Fibroblast of villous mesenchyme (primary cell): ENCODE measurements around the gene SORBS1. TPM values are rescaled to one million over a fixed set of nuclear protein-coding genes. Genes with fewer than 3 reads are reported as not detected.
A peak's percentile ranks its signal among the peaks of the same experiment; 100 is the strongest.

Source experiments
- DNase-seq: peaks from one replicate; pipeline ENCODE4 v3.0.0-alpha.2; 2010; ENCODE audit warnings: low read depth
- H3K4me3 ChIP-seq: 2 replicates; pipeline ENCODE4 v1.5.1; 2011; ENCODE audit warnings: low read depth, mild to moderate bottlenecking, low read length
- total RNA-seq: library from RNA; depleted of rRNA; stranded (reverse); fragments of >200 nt; gene quantifications from 2 replicates; pipeline ENCODE4 v1.2.3, GENCODE V29; 2012
- TF ChIP-seq, protein P1 (sequence below): IDR thresholded peaks from 2 replicates; pipeline ENCODE4 v1.5.1; 2012; ENCODE audit warnings: low read depth, mild to moderate bottlenecking, low read length; ENCODE audit not compliant: insufficient read depth

SORBS1 gene
- total RNA-seq, 1 donor, result 8.2 TPM

DNA sequence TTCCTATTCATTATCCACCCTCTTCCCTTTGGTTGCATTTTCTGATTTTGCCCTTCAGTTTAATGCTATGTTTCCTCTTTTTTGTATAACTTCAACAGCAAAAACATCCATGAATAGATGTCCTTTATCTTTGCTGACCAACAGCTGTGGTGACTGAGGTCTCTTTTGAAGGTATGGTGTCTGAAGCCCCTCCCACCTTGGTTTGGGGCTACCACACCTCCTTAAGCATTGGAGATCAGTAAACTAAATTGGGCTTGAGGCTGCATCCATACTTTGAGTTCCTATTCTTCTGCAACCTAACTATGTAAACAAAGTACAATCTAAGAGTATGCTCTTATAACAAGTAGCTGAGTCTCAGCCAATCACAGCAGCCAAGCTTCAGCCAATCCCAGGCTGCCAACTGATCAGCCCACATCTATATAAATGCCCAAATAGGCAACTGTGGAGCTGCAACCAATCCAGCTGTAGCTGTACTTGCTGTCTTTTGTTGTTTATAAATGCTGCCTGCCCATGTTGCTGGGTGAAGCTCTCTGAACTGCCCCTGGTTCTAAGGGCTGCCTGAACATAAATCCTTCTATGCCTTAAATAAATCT lies 201.0 kb downstream of the SORBS1 start:
- TF ChIP-seq, protein P1, sequence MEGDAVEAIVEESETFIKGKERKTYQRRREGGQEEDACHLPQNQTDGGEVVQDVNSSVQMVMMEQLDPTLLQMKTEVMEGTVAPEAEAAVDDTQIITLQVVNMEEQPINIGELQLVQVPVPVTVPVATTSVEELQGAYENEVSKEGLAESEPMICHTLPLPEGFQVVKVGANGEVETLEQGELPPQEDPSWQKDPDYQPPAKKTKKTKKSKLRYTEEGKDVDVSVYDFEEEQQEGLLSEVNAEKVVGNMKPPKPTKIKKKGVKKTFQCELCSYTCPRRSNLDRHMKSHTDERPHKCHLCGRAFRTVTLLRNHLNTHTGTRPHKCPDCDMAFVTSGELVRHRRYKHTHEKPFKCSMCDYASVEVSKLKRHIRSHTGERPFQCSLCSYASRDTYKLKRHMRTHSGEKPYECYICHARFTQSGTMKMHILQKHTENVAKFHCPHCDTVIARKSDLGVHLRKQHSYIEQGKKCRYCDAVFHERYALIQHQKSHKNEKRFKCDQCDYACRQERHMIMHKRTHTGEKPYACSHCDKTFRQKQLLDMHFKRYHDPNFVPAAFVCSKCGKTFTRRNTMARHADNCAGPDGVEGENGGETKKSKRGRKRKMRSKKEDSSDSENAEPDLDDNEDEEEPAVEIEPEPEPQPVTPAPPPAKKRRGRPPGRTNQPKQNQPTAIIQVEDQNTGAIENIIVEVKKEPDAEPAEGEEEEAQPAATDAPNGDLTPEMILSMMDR, result no peak
- peak; percentile 38 for DNase-seq
- no peak overlapping the region for H3K4me3 ChIP-seq

DNA sequence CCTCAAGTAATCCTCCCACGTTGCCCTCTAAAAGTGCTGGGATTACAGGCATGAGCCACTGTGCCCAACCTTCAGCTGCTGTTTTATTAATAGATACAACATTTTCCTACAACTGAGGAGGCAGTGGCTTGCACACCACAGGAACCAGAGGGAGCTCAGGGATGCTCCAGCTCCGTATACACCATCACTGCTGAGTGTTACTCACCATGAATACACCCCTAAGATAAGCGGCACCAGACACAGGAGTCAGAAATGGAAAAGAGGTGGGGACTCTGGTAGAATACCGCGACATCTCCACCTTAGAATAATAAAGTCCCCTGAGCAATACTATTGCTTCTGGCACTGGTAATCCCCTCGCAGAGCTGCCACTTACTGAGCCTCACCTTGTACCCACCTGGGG lies 201.7 kb downstream of the SORBS1 start:
- no peak for DNase-seq
- TF ChIP-seq, protein P1, result no peak
- no peak overlapping the region for H3K4me3 ChIP-seq

DNA sequence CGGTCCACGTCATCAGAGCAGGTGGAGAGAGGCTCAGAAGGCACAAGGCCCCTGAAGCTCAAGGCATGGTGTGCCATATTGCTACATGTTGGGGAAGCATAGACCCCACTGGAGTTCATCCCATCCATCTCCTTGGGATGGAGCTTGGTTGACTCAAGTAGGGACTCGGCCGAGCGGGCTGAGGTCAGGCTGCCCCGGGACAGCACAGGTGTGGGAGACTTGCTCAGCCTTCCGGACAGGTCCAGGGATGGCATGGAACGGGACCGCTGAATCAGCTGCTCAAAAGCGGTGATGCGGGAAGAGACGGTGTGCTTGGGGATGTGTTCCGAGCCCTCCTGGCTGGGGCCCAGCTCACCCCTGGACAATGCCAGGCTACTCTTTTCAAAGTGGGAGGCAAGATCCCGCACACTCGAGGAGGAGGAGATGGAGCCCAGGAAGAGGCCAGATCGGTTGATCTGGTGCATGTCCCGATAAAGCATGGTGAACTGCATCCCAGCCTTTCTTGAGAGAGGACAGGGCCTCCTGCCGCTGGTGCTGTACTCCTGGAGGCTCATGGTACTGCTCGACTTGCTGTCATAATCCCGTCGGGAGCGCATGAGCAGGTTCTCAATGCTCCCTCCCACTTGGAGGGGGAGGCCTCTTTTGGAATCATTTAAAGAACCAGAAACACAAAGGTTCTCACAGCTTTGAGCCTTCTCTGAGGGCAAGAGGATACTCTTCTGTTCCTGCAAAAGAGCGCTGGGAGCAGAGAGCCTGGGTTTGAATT lies 204.8 kb downstream of the SORBS1 start:
- no peak for DNase-seq

DNA sequence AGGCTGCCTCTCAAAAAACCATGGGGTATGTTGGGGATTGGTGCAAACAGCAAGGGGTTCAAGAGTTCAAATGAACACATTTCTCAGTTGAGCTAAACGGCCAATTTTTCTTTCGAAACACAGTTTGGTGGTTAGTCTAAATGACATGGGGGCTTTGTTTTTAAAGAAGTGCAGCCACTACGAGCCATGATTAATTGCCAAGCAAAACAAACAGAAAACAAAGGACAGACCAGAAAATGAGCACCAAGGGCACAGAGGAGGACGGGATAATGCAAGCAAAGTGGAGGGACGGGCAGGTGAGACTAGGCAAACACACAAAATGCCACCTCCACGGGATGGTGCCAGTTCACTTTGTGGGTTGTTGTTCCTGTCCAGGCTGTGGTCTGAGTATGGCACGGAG lies 205.9 kb downstream of the SORBS1 start:
- TF ChIP-seq, protein P1, result no peak
- no peak for DNase-seq
- no peak overlapping the region for H3K4me3 ChIP-seq

More for the DNA sequence above, 204.8 kb downstream of the SORBS1 start:
- TF ChIP-seq, protein P1, result no peak
- no peak overlapping the region for H3K4me3 ChIP-seq

DNA sequence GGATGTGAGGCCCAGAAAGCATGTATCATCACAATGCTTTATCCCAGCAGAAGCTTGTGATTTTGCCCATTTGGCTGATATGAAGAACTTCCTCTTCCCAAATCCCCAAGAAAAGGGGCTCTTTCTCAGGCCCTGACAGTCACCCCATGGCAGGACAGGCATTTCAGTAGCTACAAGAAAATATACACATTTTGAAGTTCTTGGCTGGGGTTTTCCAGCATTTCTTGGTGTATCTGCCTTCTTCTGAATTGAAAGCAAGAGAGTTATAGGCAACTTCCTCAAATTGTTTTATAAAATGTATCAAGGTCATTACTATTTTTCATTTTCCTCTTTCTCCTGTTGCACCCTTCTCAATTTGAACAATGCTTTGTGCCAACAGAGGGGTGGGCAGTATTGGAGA lies 207.1 kb downstream of the SORBS1 start:
- TF ChIP-seq, protein P1, result no peak
- no peak for DNase-seq
- H3K4me3 ChIP-seq, result no peak overlapping the region

DNA sequence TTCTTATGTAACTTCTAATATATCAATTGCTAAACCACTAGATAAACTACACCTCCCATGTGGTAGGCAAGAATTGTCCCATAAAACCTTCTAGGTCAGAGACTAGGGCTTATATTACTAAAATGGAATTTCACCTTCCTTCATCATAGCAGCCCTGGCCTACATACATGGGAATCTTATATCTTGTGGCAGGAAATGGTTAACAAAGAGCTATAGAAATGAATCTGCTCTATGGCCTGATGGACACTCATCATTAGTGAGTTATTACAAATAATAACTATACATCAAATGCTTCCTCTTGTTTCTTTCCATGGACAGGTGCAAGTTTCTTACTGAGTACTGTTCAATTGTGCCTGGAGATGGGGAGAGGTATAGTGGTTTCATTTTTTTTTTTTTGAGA lies 208.0 kb downstream of the SORBS1 start:
- TF ChIP-seq, protein P1, result no peak
- no peak for DNase-seq
- H3K4me3 ChIP-seq, result no peak overlapping the region
